Endodermal cell (in vitro differentiated cells): ENCODE data around the gene RGS5. TPM values are rescaled to one million over a fixed set of nuclear protein-coding genes. Genes with fewer than 3 reads are reported as not detected.

Experiments used
- DNase-seq: peaks from one replicate; pipeline ENCODE4 v3.0.0-alpha.2; 2017
- H3K27ac ChIP-seq: 2 replicates; pipeline ENCODE4 v1.5.1; 2013; ENCODE audit warnings: mild to moderate bottlenecking, low read depth, low read length, moderate library complexity
- H3K27me3 ChIP-seq: 2 replicates; pipeline ENCODE4 v1.6.1; 2013; ENCODE audit warnings: mild to moderate bottlenecking, low read length, moderate library complexity; ENCODE audit not compliant: insufficient read depth, control insufficient read depth, poor library complexity, severe bottlenecking
- H3K36me3 ChIP-seq: 2 replicates; pipeline ENCODE4 v1.7.0; 2013; ENCODE audit warnings: mild to moderate bottlenecking, low read length, moderate library complexity; ENCODE audit not compliant: control insufficient read depth, insufficient read depth
- H3K4me1 ChIP-seq: one replicate; pipeline ENCODE4 v1.7.0; 2013; ENCODE audit warnings: low read length; ENCODE audit not compliant: control insufficient read depth, insufficient read depth
- H3K4me3 ChIP-seq: 2 replicates; pipeline ENCODE4 v1.5.1; 2013; ENCODE audit warnings: mild to moderate bottlenecking, low read length, moderate library complexity
- H3K9ac ChIP-seq: 2 replicates; pipeline ENCODE4 v1.6.1; 2013; ENCODE audit warnings: mild to moderate bottlenecking, low read length, moderate library complexity; ENCODE audit not compliant: poor library complexity, severe bottlenecking; ENCODE audit errors: extremely low read depth
- H3K9me3 ChIP-seq: 2 replicates; pipeline ENCODE4 v1.6.1; 2013; ENCODE audit warnings: mild to moderate bottlenecking, low read length, moderate library complexity; ENCODE audit not compliant: control insufficient read depth
- H3K27ac Mint-ChIP-seq: 2 replicates; pipeline ENCODE4 v1.8.0; 2020; ENCODE audit warnings: mixed read lengths
- H3K27me3 Mint-ChIP-seq: 2 replicates; pipeline ENCODE4 v1.8.0; 2021; ENCODE audit warnings: mild to moderate bottlenecking, mixed read lengths; ENCODE audit not compliant: insufficient read depth
- H3K36me3 Mint-ChIP-seq: 2 replicates; pipeline ENCODE4 v1.8.0; 2020; ENCODE audit warnings: low read depth, mixed read lengths
- H3K4me1 Mint-ChIP-seq: 2 replicates; pipeline ENCODE4 v1.8.0; 2020; ENCODE audit warnings: mixed read lengths
- H3K4me3 Mint-ChIP-seq: 2 replicates; pipeline ENCODE4 v1.8.0; 2020; ENCODE audit warnings: mild to moderate bottlenecking, moderate library complexity, mixed read lengths
- H3K9me3 Mint-ChIP-seq: 2 replicates; pipeline ENCODE4 v1.8.0; 2020; ENCODE audit warnings: mild to moderate bottlenecking, mixed read lengths
- WGBS, 2 experiments: methylation state at CpG; one replicate each; pipeline versions ENCODE4 v1.1.5 to v1.1.7; 2013; ENCODE audit warnings: missing lambda C conversion rate in 2 of 2, mixed read lengths in 1 of 2; ENCODE audit not compliant: insufficient coverage in 1 of 2, insufficient read length in 1 of 2; 5-methylcytosine and 5-hydroxymethylcytosine counted together
- total RNA-seq, 2 donors: library from RNA; stranded (reverse); fragmentation: NEBNext Ultra II Directional in 1 of 2; extraction: Animal tissue kit (Norgen Biotek cat#: 25700) in 1 of 2; gene quantifications; 2 replicates in 1 of 2; 3 replicates in 1 of 2; pipeline ENCODE4 v1.2.1, GENCODE V29; 2021
- TF ChIP-seq, protein P1 (sequence below): fragments of 200-600 bp; sonication (generic); conservative IDR thresholded peaks from 2 replicates; pipeline ENCODE4 v1.5.0; 2021; ENCODE audit warnings: antibody characterized with exemption, mild to moderate bottlenecking

The RGS5 gene
- total RNA-seq, 2 donors from 2014 or later = 48.4 to 88.9 TPM

DNA sequence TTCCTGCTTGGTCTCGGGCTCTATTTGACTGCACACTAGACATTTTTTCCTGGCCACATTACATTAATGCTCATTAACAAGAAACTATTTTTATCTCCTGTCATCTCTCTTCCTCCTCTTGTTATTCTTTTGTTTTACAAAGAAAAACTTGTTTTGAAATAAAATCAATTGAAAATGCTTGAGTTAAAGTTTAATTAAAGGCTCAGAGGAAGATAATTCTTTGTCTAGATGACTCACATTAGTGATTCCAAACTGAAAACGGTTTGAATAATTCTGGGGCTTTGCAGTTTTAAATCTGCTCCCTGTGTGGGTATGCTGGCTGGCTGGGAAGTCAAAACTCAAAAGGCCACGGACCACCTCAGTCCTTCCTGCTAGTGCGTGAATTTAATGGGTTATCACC lies 29.6 kb downstream of the RGS5 start:
- TF ChIP-seq, protein P1, sequence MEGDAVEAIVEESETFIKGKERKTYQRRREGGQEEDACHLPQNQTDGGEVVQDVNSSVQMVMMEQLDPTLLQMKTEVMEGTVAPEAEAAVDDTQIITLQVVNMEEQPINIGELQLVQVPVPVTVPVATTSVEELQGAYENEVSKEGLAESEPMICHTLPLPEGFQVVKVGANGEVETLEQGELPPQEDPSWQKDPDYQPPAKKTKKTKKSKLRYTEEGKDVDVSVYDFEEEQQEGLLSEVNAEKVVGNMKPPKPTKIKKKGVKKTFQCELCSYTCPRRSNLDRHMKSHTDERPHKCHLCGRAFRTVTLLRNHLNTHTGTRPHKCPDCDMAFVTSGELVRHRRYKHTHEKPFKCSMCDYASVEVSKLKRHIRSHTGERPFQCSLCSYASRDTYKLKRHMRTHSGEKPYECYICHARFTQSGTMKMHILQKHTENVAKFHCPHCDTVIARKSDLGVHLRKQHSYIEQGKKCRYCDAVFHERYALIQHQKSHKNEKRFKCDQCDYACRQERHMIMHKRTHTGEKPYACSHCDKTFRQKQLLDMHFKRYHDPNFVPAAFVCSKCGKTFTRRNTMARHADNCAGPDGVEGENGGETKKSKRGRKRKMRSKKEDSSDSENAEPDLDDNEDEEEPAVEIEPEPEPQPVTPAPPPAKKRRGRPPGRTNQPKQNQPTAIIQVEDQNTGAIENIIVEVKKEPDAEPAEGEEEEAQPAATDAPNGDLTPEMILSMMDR = no peak
- Mint-ChIP-seq H3K27ac (no peak overlapping the region), H3K9me3 (no peaks in the 10 kb centered on the region), H3K4me3 (no peak overlapping the region), H3K36me3 (no peaks in the 10 kb centered on the region), H3K4me1 (peaks cover 9% of the 10 kb centered on the region), H3K27me3 (no peaks in the 10 kb centered on the region)
- no peaks in the 10 kb centered on the region for H3K9me3 ChIP-seq
- peaks cover 4% of the 10 kb centered on the region for H3K36me3 ChIP-seq
- H3K9ac ChIP-seq = no peak overlapping the region
- H3K27me3 ChIP-seq = no peaks in the 10 kb centered on the region
- H3K4me1 ChIP-seq = no peaks in the 10 kb centered on the region
- no peak overlapping the region for H3K4me3 ChIP-seq
- 86 to 93% methylated on average over 2 to 4 of the region's 4 CpGs for WGBS, 2 experiments
- DNase-seq = no peak
- no peak overlapping the region for H3K27ac ChIP-seq

DNA sequence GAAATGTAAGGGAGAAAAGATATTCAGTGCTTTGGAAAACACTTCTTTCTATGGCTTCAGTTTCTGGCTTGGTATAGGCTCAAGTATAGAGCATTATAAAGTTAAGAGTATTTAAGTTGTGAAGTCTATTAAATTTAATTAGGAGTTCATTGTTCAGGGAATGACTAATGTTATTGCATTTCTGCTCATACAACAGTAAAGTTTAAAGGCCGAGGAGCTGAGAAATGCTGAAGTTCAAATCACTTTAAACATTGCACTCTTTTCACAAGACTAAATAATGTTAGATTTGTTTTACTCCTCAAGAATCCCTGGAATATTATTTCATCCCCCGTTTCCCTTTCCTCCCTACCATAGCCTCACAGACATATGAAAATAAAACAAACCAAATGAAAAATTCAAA lies 30.1 kb downstream of the RGS5 start:
- Mint-ChIP-seq H3K4me3 (no peak overlapping the region), H3K9me3 (no peaks in the 10 kb centered on the region), H3K36me3 (no peaks in the 10 kb centered on the region), H3K27ac (no peak overlapping the region), H3K4me1 (peaks cover 12% of the 10 kb centered on the region), H3K27me3 (no peaks in the 10 kb centered on the region)
- DNase-seq = no peak
- Histone ChIP-seq H3K27me3 (no peaks in the 10 kb centered on the region), H3K4me3 (no peak overlapping the region), H3K36me3 (peaks cover 9% of the 10 kb centered on the region), H3K9ac (no peak overlapping the region), H3K4me1 (no peaks in the 10 kb centered on the region), H3K9me3 (no peaks in the 10 kb centered on the region), H3K27ac (no peak overlapping the region)
- 94 to 96% methylated on average over 2 of the region's 2 CpGs for WGBS, 2 experiments
- TF ChIP-seq, protein P1 = no peak

DNA sequence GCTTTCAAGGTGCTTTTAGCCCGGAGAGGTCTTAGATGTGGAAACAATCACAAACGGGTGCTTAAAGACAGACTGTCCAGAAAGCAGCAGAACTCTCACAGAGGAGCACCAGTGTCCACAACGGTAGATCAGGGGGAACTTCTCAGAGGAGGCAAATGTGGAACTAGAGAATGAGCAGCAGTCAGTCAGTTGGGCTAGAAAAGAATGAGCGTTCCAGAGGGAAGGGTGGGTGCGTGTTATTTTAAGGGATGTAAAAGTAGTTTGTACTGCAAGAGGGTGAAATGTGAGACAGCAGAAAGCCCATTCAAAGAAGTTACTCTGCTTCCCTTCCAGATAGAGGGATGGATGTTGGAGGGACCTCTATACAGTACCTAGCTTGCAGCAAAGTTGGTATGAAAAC lies 30.9 kb downstream of the RGS5 start:
- no peaks in the 10 kb centered on the region for H3K27me3 ChIP-seq
- no peak overlapping the region for H3K9ac ChIP-seq
- WGBS, 2 experiments = 92 to 97% methylated on average over 5 of the region's 5 CpGs
- TF ChIP-seq, protein P1 = no peak
- peaks cover 4% of the 10 kb centered on the region for H3K36me3 Mint-ChIP-seq
- DNase-seq = no peak
- no peaks in the 10 kb centered on the region for H3K4me1 ChIP-seq
- H3K4me3 ChIP-seq = no peak overlapping the region
- H3K9me3 Mint-ChIP-seq = no peaks in the 10 kb centered on the region
- H3K27ac ChIP-seq = no peak overlapping the region
- peaks cover 17% of the 10 kb centered on the region for H3K36me3 ChIP-seq
- H3K27ac Mint-ChIP-seq = no peak overlapping the region
- H3K4me3 Mint-ChIP-seq = no peak overlapping the region
- H3K9me3 ChIP-seq = no peaks in the 10 kb centered on the region
- peaks cover 12% of the 10 kb centered on the region for H3K4me1 Mint-ChIP-seq
- H3K27me3 Mint-ChIP-seq = no peaks in the 10 kb centered on the region
